ENCODE measurements around the gene ADSS1.

- TF ChIP-seq, protein P1, sequence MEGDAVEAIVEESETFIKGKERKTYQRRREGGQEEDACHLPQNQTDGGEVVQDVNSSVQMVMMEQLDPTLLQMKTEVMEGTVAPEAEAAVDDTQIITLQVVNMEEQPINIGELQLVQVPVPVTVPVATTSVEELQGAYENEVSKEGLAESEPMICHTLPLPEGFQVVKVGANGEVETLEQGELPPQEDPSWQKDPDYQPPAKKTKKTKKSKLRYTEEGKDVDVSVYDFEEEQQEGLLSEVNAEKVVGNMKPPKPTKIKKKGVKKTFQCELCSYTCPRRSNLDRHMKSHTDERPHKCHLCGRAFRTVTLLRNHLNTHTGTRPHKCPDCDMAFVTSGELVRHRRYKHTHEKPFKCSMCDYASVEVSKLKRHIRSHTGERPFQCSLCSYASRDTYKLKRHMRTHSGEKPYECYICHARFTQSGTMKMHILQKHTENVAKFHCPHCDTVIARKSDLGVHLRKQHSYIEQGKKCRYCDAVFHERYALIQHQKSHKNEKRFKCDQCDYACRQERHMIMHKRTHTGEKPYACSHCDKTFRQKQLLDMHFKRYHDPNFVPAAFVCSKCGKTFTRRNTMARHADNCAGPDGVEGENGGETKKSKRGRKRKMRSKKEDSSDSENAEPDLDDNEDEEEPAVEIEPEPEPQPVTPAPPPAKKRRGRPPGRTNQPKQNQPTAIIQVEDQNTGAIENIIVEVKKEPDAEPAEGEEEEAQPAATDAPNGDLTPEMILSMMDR (conservative IDR thresholded peaks at IDR 0.05; ENCODE audit: low read length), result no peak
- no peak for TF ChIP-seq EZH2phosphoT487 (IDR thresholded peaks at IDR 0.05; ENCODE audit: borderline replicate concordance)
Measured at GRCh38 chr14:104734051-104734587, 10.1 kb downstream of the ADSS1 start.

Measured in Loucy (cell line).